ENCODE measurements around the gene ACOT11.

- TF ChIP-seq CTCF (IDR thresholded peaks at IDR 0.05) (no peak), POLR2A (IDR thresholded peaks at IDR 0.05) (no peak)
Measured at GRCh38 chr1:54603241-54603640, 55.2 kb downstream of the ACOT11 start.
